GM23338 (cell line): Measurements from ENCODE around the gene FSIP1. TPM values are rescaled to one million over a fixed set of nuclear protein-coding genes. Genes with fewer than 3 reads are reported as not detected.

Source experiments
- ATAC-seq: fragments of 200-7000 bp; cut with Tn5 transposase; 3 replicates; pipeline ENCODE4 v1.9.1; 2020
- DNase-seq: peaks from one replicate; pipeline ENCODE4 v3.0.0-alpha.2; 2015; ENCODE audit warnings: low spot score
- H2AFZ ChIP-seq: fragments of 200-600 bp; sonication (generic); 2 replicates; pipeline ENCODE4 v1.8.0; 2016; ENCODE audit warnings: antibody characterized with exemption, mild to moderate bottlenecking, moderate library complexity
- H3F3A ChIP-seq: fragments of 200-600 bp; sonication (generic); replicated peaks from 2 replicates; pipeline ENCODE4 v1.8.0; 2017; ENCODE audit warnings: antibody characterized with exemption, mixed run types, low read depth
- H3K27ac ChIP-seq: fragments of 200-600 bp; sonication (generic); 2 replicates; pipeline ENCODE4 v1.6.1; 2016; ENCODE audit warnings: low read depth
- H3K27me3 ChIP-seq: fragments of 200-600 bp; sonication (generic); 2 replicates; pipeline ENCODE4 v1.8.0; 2016; ENCODE audit warnings: mild to moderate bottlenecking, mixed run types, moderate library complexity; ENCODE audit not compliant: insufficient read depth
- H3K36me3 ChIP-seq: fragments of 200-600 bp; sonication (generic); 2 replicates; pipeline ENCODE4 v1.8.0; 2016; ENCODE audit warnings: mild to moderate bottlenecking; ENCODE audit not compliant: insufficient read depth
- H3K4me1 ChIP-seq: fragments of 200-600 bp; sonication (generic); 2 replicates; pipeline ENCODE4 v1.8.0; 2016; ENCODE audit warnings: mild to moderate bottlenecking, moderate library complexity; ENCODE audit not compliant: insufficient read depth
- H3K4me2 ChIP-seq: fragments of 200-600 bp; sonication (generic); 2 replicates; pipeline ENCODE4 v1.7.1; 2017; ENCODE audit warnings: mixed run types
- H3K4me3 ChIP-seq: fragments of 200-600 bp; sonication (generic); 2 replicates; pipeline ENCODE4 v1.6.1; 2016; ENCODE audit warnings: mixed run types
- H3K79me2 ChIP-seq: fragments of 200-600 bp; sonication (generic); replicated peaks from 2 replicates; pipeline ENCODE4 v1.8.0; 2017; ENCODE audit warnings: mild to moderate bottlenecking; ENCODE audit not compliant: insufficient read depth
- H3K9me2 ChIP-seq: fragments of 200-600 bp; sonication (generic); 2 replicates; pipeline ENCODE4 v1.8.0; 2017; ENCODE audit not compliant: insufficient read depth
- H4K20me1 ChIP-seq: fragments of 200-600 bp; sonication (generic); replicated peaks from 2 replicates; pipeline ENCODE4 v1.8.0; 2017; ENCODE audit warnings: mild to moderate bottlenecking; ENCODE audit not compliant: insufficient read depth
- H3K27ac Mint-ChIP-seq: 2 replicates; pipeline ENCODE4 v1.8.0; 2020; ENCODE audit warnings: inconsistent platforms, mild to moderate bottlenecking, moderate library complexity, mixed read lengths
- H3K27me3 Mint-ChIP-seq: 3 replicates; pipeline ENCODE4 v1.8.0; 2022; ENCODE audit warnings: low read depth, mild to moderate bottlenecking, moderate library complexity, mixed read lengths, inconsistent platforms; ENCODE audit not compliant: insufficient read depth, poor library complexity
- H3K36me3 Mint-ChIP-seq: 3 replicates; pipeline ENCODE4 v1.8.0; 2021; ENCODE audit warnings: low read depth, mild to moderate bottlenecking, inconsistent platforms, moderate library complexity, mixed read lengths
- H3K4me1 Mint-ChIP-seq: 3 replicates; pipeline ENCODE4 v1.8.0; 2020; ENCODE audit warnings: mild to moderate bottlenecking, inconsistent platforms, mixed read lengths
- H3K4me3 Mint-ChIP-seq: 3 replicates; pipeline ENCODE4 v1.8.0; 2021; ENCODE audit warnings: moderate library complexity, mild to moderate bottlenecking, inconsistent platforms, mixed read lengths
- H3K9me3 Mint-ChIP-seq: 3 replicates; pipeline ENCODE4 v1.8.0; 2020; ENCODE audit warnings: moderate library complexity, mild to moderate bottlenecking, inconsistent platforms, mixed read lengths
- CTCF ChIP-seq, 2 experiments: fragments of 200-600 bp in 1 of 2; sonication (generic) in 1 of 2; conservative IDR thresholded peaks; 2 replicates each; pipeline versions ENCODE4 v1.5.1 to v1.6.1; 2016 to 2017; ENCODE audit warnings: antibody characterized with exemption in 2 of 2, low read depth in 2 of 2, mild to moderate bottlenecking in 2 of 2, moderate library complexity in 1 of 2
- ETS1 ChIP-seq: IDR thresholded peaks from 2 replicates; pipeline ENCODE4 v1.6.1; 2016; ENCODE audit warnings: antibody characterized with exemption
- EZH2 ChIP-seq: fragments of 200-600 bp; sonication (generic); IDR thresholded peaks from one replicate; pipeline ENCODE4 v1.8.0; 2017; ENCODE audit warnings: antibody characterized with exemption, mild to moderate bottlenecking, low read depth; ENCODE audit not compliant: unreplicated experiment
- POLR2AphosphoS5 ChIP-seq: IDR thresholded peaks from 2 replicates; pipeline ENCODE4 v1.6.1; 2016; ENCODE audit warnings: antibody characterized with exemption, low read depth
- ZNF114 ChIP-seq: fragments of 250-450 bp; sonication (Bioruptor Pico); IDR thresholded peaks from 2 replicates; pipeline ENCODE4 v1.5.0; 2020; ENCODE audit warnings: mild to moderate bottlenecking, moderate library complexity
- ZNF331 ChIP-seq: fragments of 250-450 bp; sonication (Bioruptor Pico); IDR thresholded peaks from 2 replicates; pipeline ENCODE4 v1.5.0; 2020; ENCODE audit warnings: low read depth, mild to moderate bottlenecking, moderate library complexity
- polyA plus RNA-seq: library from polyadenylated mRNA; unstranded; fragments of >200 nt; fragmentation: Nextera tagmentation; extraction: Ambion mirVana; gene quantifications from 2 replicates; pipeline ENCODE4 v1.2.1, GENCODE V29; 2016
- total RNA-seq: library from RNA; depleted of rRNA; stranded (reverse); fragments of >200 nt; shearing (Covaris generic); gene quantifications from 2 replicates; pipeline ENCODE4 v1.2.3, GENCODE V29; 2014
- TF ChIP-seq, protein P1 (sequence below): IDR thresholded peaks from one replicate; pipeline ENCODE4 v1.6.1; 2018; ENCODE audit warnings: antibody characterized with exemption; ENCODE audit not compliant: unreplicated experiment
- TF ChIP-seq, protein P2 (sequence below): fragments of 250-450 bp; sonication (Bioruptor Pico); IDR thresholded peaks from 2 replicates; pipeline ENCODE4 v1.5.0; 2020; ENCODE audit warnings: mild to moderate bottlenecking, moderate library complexity

Gene FSIP1
- total and polyA plus RNA-seq, 2 experiments from 2014 or later, result 0.92 to 2.1 TPM

- TF ChIP-seq, protein P1, sequence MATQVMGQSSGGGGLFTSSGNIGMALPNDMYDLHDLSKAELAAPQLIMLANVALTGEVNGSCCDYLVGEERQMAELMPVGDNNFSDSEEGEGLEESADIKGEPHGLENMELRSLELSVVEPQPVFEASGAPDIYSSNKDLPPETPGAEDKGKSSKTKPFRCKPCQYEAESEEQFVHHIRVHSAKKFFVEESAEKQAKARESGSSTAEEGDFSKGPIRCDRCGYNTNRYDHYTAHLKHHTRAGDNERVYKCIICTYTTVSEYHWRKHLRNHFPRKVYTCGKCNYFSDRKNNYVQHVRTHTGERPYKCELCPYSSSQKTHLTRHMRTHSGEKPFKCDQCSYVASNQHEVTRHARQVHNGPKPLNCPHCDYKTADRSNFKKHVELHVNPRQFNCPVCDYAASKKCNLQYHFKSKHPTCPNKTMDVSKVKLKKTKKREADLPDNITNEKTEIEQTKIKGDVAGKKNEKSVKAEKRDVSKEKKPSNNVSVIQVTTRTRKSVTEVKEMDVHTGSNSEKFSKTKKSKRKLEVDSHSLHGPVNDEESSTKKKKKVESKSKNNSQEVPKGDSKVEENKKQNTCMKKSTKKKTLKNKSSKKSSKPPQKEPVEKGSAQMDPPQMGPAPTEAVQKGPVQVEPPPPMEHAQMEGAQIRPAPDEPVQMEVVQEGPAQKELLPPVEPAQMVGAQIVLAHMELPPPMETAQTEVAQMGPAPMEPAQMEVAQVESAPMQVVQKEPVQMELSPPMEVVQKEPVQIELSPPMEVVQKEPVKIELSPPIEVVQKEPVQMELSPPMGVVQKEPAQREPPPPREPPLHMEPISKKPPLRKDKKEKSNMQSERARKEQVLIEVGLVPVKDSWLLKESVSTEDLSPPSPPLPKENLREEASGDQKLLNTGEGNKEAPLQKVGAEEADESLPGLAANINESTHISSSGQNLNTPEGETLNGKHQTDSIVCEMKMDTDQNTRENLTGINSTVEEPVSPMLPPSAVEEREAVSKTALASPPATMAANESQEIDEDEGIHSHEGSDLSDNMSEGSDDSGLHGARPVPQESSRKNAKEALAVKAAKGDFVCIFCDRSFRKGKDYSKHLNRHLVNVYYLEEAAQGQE, result no peak
- no peak for TF ChIP-seq ZNF331 (CRISPR knock-in tag)
- TF ChIP-seq, protein P2, sequence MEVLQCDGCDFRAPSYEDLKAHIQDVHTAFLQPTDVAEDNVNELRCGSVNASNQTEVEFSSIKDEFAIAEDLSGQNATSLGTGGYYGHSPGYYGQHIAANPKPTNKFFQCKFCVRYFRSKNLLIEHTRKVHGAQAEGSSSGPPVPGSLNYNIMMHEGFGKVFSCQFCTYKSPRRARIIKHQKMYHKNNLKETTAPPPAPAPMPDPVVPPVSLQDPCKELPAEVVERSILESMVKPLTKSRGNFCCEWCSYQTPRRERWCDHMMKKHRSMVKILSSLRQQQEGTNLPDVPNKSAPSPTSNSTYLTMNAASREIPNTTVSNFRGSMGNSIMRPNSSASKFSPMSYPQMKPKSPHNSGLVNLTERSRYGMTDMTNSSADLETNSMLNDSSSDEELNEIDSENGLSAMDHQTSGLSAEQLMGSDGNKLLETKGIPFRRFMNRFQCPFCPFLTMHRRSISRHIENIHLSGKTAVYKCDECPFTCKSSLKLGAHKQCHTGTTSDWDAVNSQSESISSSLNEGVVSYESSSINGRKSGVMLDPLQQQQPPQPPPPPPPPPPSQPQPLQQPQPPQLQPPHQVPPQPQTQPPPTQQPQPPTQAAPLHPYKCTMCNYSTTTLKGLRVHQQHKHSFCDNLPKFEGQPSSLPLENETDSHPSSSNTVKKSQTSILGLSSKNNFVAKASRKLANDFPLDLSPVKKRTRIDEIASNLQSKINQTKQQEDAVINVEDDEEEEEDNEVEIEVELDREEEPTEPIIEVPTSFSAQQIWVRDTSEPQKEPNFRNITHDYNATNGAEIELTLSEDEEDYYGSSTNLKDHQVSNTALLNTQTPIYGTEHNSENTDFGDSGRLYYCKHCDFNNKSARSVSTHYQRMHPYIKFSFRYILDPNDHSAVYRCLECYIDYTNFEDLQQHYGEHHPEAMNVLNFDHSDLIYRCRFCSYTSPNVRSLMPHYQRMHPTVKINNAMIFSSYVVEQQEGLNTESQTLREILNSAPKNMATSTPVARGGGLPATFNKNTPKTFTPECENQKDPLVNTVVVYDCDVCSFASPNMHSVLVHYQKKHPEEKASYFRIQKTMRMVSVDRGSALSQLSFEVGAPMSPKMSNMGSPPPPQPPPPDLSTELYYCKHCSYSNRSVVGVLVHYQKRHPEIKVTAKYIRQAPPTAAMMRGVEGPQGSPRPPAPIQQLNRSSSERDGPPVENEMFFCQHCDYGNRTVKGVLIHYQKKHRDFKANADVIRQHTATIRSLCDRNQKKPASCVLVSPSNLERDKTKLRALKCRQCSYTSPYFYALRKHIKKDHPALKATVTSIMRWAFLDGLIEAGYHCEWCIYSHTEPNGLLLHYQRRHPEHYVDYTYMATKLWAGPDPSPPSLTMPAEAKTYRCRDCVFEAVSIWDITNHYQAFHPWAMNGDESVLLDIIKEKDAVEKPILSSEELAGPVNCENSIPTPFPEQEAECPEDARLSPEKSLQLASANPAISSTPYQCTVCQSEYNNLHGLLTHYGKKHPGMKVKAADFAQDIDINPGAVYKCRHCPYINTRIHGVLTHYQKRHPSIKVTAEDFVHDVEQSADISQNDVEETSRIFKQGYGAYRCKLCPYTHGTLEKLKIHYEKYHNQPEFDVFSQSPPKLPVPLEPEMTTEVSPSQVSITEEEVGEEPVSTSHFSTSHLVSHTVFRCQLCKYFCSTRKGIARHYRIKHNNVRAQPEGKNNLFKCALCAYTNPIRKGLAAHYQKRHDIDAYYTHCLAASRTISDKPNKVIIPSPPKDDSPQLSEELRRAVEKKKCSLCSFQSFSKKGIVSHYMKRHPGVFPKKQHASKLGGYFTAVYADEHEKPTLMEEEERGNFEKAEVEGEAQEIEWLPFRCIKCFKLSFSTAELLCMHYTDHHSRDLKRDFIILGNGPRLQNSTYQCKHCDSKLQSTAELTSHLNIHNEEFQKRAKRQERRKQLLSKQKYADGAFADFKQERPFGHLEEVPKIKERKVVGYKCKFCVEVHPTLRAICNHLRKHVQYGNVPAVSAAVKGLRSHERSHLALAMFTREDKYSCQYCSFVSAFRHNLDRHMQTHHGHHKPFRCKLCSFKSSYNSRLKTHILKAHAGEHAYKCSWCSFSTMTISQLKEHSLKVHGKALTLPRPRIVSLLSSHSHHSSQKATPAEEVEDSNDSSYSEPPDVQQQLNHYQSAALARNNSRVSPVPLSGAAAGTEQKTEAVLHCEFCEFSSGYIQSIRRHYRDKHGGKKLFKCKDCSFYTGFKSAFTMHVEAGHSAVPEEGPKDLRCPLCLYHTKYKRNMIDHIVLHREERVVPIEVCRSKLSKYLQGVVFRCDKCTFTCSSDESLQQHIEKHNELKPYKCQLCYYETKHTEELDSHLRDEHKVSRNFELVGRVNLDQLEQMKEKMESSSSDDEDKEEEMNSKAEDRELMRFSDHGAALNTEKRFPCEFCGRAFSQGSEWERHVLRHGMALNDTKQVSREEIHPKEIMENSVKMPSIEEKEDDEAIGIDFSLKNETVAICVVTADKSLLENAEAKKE (CRISPR knock-in tag), result no peak
- TF ChIP-seq ETS1, result no peak
- no peak for TF ChIP-seq ZNF114 (CRISPR knock-in tag)
- no peak for TF ChIP-seq CTCF (conservative IDR thresholded peaks at IDR 0.05; ENCODE audit: low read depth in 2 of 2)
- TF ChIP-seq EZH2, result no peak
- TF ChIP-seq POLR2AphosphoS5, result no peak
- Histone ChIP-seq H3K9me2 (no peaks in the 10 kb centered on the region), H3K27me3 (no peaks in the 10 kb centered on the region), H2AFZ (no peak overlapping the region; the same call in 1 of the 2 replicates), H3K4me2 (no peak overlapping the region), H3K4me3 (no peak overlapping the region), H3K36me3 (no peaks in the 10 kb centered on the region), H4K20me1 (no peaks in the 10 kb centered on the region), H3K4me1 (peaks cover 14% of the 10 kb centered on the region), H3K27ac (no peak overlapping the region), H3K79me2 (no peaks in the 10 kb centered on the region), H3F3A (no peaks in the 10 kb centered on the region)
- no peak for DNase-seq
- no peak for ATAC-seq
- H3K27me3 Mint-ChIP-seq, result no peaks in the 10 kb centered on the region
- no peaks in the 10 kb centered on the region; the same call in 2 of the 3 replicates for H3K9me3 Mint-ChIP-seq
- no peaks in the 10 kb centered on the region for H3K36me3 Mint-ChIP-seq
- H3K4me1 Mint-ChIP-seq, result peaks cover 17% of the 10 kb centered on the region
- no peak overlapping the region; the same call in 1 of the 2 replicates for H3K27ac Mint-ChIP-seq
- no peak overlapping the region for H3K4me3 Mint-ChIP-seq
Observed at GRCh38 chr15:39777496-39777895, 5.1 kb downstream of the FSIP1 start.
